GM18511 (cell line): ENCODE data around the gene USP31.

Source experiments
- ATAC-seq: cut with Tn5 transposase; IDR thresholded peaks from one replicate; pipeline ENCODE4 v1.9.1; 2021; ENCODE audit warnings: mild to moderate bottlenecking, moderate library complexity; ENCODE audit not compliant: unreplicated experiment

USP31 gene

GRCh38 chr16:23025692-23026307 is 123.5 kb downstream of the USP31 start:
- no peak for ATAC-seq

DNA sequence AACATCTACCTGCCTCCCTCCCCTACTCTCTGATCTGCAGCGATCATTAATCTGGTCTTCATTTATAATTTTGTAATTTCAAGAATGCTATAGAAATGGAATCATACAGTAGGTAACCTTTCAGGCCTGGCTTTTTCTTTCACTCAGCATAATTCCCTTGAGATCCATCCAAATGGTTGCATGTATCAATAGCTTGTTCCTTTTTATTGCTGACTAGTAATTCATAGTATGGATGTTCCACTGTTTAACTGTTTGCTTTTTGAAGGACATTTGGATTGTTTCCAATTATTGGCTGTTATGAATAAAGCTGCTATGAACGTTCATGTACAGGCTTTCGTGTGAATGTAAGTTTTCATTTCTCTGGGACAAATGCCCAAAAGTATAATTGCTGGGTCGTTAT is 125.2 kb downstream of the USP31 start:
- ATAC-seq = no peak

GRCh38 chr16:23020084-23020483 is 129.2 kb downstream of the USP31 start:
- no peak for ATAC-seq

DNA sequence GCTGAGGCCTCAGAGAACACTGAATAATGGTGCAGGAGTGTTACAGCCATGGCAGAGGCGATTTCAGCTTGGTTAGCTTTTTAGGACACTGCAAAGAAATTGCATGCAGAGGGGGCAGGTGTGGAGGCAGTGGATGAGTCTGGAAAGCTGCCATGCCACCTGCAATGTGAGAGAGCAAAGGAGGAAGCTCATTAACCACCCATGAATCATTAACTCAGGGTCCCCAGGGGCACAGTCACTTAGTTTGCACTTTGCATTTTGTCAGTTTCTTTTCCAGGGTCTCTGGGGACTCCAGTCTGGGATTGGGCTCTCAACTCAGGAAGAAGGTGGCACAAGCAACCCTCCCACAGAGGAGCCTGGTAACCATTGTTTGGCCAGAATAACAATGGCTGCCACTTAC is 132.9 kb downstream of the USP31 start:
- ATAC-seq = no peak

DNA sequence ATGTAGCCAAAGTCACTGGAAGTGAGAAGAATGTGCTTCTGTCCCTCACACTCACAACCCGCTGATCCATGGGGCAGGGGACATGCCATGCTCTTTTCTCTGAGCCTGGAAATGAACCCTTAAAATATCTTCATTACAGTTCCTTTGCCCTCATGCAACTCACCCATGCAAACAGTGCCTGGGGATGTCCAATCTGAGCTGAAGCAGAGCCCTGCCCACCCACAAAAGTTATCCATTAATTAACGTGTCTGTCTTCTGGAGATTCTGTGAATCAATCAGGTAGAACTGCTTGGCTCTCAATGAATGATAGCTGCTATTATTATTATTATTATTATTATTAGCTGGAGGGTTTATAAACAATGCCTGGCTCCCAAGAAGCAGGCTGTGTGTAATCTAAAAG is 133.7 kb downstream of the USP31 start:
- ATAC-seq = no peak

- ATAC-seq = no peak
Measured at GRCh38 chr16:23014592-23014991, 134.7 kb downstream of the USP31 start.
